H1 (cell line): ENCODE results near the gene FAM53A. TPM values are rescaled to one million over a fixed set of nuclear protein-coding genes. Genes with fewer than 3 reads are reported as not detected.

Source experiments
- CTCF ChIA-PET: fragments of 300-600 bp; sonication (Branson Sonifier 250); formaldehyde crosslinking; loops from one replicate; lab custom pipeline; 2021; ENCODE audit not compliant: partially characterized antibody; lab: Charles Lee
- POLR2A ChIA-PET: fragments of 300-600 bp; sonication (Branson Sonifier 250); formaldehyde crosslinking; loops from one replicate; lab custom pipeline; 2021; ENCODE audit warnings: inconsistent platforms; ENCODE audit not compliant: partially characterized antibody; lab: Charles Lee
- DNase-seq, 2 experiments: peaks; one replicate each; pipeline versions ENCODE4 v3.0.0 to v3.0.0-alpha.2; 2010 to 2022; ENCODE audit warnings: low spot score in 2 of 2, low read depth in 1 of 2, mixed read lengths in 1 of 2
- FAIRE-seq: peaks from 2 replicates; lab custom pipeline; 2011; peaks lifted over from hg19 to GRCh38; lab: Jason Lieb, UNC
- H2AFZ ChIP-seq: 2 replicates; pipeline ENCODE4 v1.8.1; 2012; ENCODE audit warnings: low read length, inconsistent platforms
- H2AK5ac ChIP-seq: 2 replicates; pipeline ENCODE4 v1.6.1; 2013; ENCODE audit warnings: low read depth, low read length
- H2BK120ac ChIP-seq: replicated peaks from 2 replicates; pipeline ENCODE3; 2013; ENCODE audit warnings: low read depth, low read length, inconsistent platforms
- H2BK12ac ChIP-seq: 2 replicates; pipeline ENCODE4 v1.6.1; 2013; ENCODE audit warnings: low read depth, low read length
- H2BK15ac ChIP-seq: 2 replicates; pipeline ENCODE4 v1.6.1; 2013; ENCODE audit warnings: low read length
- H2BK20ac ChIP-seq: 2 replicates; pipeline ENCODE4 v1.6.1; 2013; ENCODE audit warnings: low read length
- H2BK5ac ChIP-seq: 2 replicates; pipeline ENCODE4 v1.6.1; 2013; ENCODE audit warnings: low read depth, low read length
- H3K14ac ChIP-seq: 2 replicates; pipeline ENCODE4 v1.6.1; 2013; ENCODE audit warnings: inconsistent platforms; ENCODE audit not compliant: insufficient read length
- H3K18ac ChIP-seq: 2 replicates; pipeline ENCODE4 v1.6.1; 2013; ENCODE audit warnings: low read length; ENCODE audit errors: extremely low read depth
- H3K23ac ChIP-seq: 2 replicates; pipeline ENCODE4 v1.6.1; 2013; ENCODE audit warnings: inconsistent platforms; ENCODE audit not compliant: insufficient read length
- H3K23me2 ChIP-seq: 2 replicates; pipeline ENCODE4 v1.6.1; 2013; ENCODE audit warnings: low read depth, low read length
- H3K27ac ChIP-seq: 2 replicates; pipeline ENCODE4 v1.6.1; 2011; ENCODE audit warnings: low read depth, low read length, inconsistent platforms
- H3K27me3 ChIP-seq, 4 experiments: replicated peaks in 1 of 4; 1 replicate in 1 of 4; 2 replicates in 3 of 4; pipeline versions ENCODE4 v1.6.1 to v1.8.1; 2011 to 2013; ENCODE audit warnings: low read length in 3 of 4, mild to moderate bottlenecking in 3 of 4, inconsistent platforms in 2 of 4, mixed read lengths in 2 of 4, moderate library complexity in 1 of 4; ENCODE audit not compliant: control insufficient read depth in 3 of 4, insufficient read depth in 3 of 4; ENCODE audit errors: extremely low read depth in 1 of 4
- H3K36me3 ChIP-seq, 4 experiments: 2 replicates each; pipeline versions ENCODE4 v1.6.1 to v1.8.1; 2011 to 2013; ENCODE audit warnings: mild to moderate bottlenecking in 4 of 4, low read length in 3 of 4, moderate library complexity in 2 of 4, control low read depth in 1 of 4, inconsistent platforms in 1 of 4; ENCODE audit not compliant: insufficient read depth in 4 of 4, control insufficient read depth in 2 of 4
- H3K4ac ChIP-seq: replicated peaks from 2 replicates; pipeline ENCODE3; 2013; ENCODE audit warnings: low read length, low read depth, mixed read lengths, inconsistent platforms; ENCODE audit not compliant: insufficient read length
- H3K4me1 ChIP-seq, 4 experiments: replicated peaks in 1 of 4; 1 replicate in 1 of 4; 2 replicates in 3 of 4; pipeline versions ENCODE4 v1.6.1 to v1.8.1; 2011 to 2013; ENCODE audit warnings: low read length in 3 of 4, inconsistent platforms in 2 of 4, mixed read lengths in 1 of 4; ENCODE audit not compliant: insufficient read depth in 4 of 4, control insufficient read depth in 3 of 4
- H3K4me2 ChIP-seq, 2 experiments: 2 replicates each; pipeline versions ENCODE4 v1.6.1 to v1.8.1; 2011 to 2013; ENCODE audit warnings: low read depth in 2 of 2, low read length in 2 of 2, control low read depth in 1 of 2, inconsistent platforms in 1 of 2, mild to moderate bottlenecking in 1 of 2; ENCODE audit not compliant: insufficient read depth in 1 of 2
- H3K4me3 ChIP-seq, 4 experiments: fragments of 200-600, 300-600 bp in 1 of 4; sonication (generic), shearing (Covaris generic), sonication (Bioruptor Twin) in 1 of 4; 2 replicates each; pipeline versions ENCODE4 v1.5.1 to v1.8.1; 2011 to 2016; ENCODE audit warnings: low read length in 4 of 4, low read depth in 3 of 4, control low read depth in 2 of 4, inconsistent platforms in 2 of 4, mild to moderate bottlenecking in 2 of 4, mixed read lengths in 1 of 4, moderate library complexity in 1 of 4; ENCODE audit not compliant: insufficient read depth in 2 of 4; ENCODE audit errors: extremely low read depth in 1 of 4
- H3K56ac ChIP-seq: replicated peaks from 2 replicates; pipeline ENCODE3; 2013; ENCODE audit warnings: low read depth, mild to moderate bottlenecking, mixed read lengths, low read length, inconsistent platforms; ENCODE audit not compliant: insufficient read length
- H3K79me1 ChIP-seq: 2 replicates; pipeline ENCODE4 v1.6.1; 2013; ENCODE audit warnings: low read depth, low read length, control low read depth
- H3K79me2 ChIP-seq, 2 experiments: 2 replicates each; pipeline versions ENCODE4 v1.6.1 to v1.8.1; 2012 to 2013; ENCODE audit warnings: low read length in 2 of 2, mild to moderate bottlenecking in 2 of 2, inconsistent platforms in 1 of 2; ENCODE audit not compliant: insufficient read depth in 2 of 2, control insufficient read depth in 1 of 2
- H3K9ac ChIP-seq, 4 experiments: replicated peaks in 1 of 4; 1 replicate in 1 of 4; 2 replicates in 3 of 4; pipeline versions ENCODE4 v1.6.1 to v1.8.1; 2011 to 2013; ENCODE audit warnings: low read depth in 3 of 4, low read length in 3 of 4, control low read depth in 2 of 4, mild to moderate bottlenecking in 2 of 4, moderate library complexity in 2 of 4, inconsistent platforms in 1 of 4; ENCODE audit errors: extremely low read depth in 1 of 4
- H3K9me3 ChIP-seq, 2 experiments: 2 replicates each; pipeline versions ENCODE4 v1.6.1 to v1.8.1; 2012 to 2013; ENCODE audit warnings: mild to moderate bottlenecking in 2 of 2, moderate library complexity in 2 of 2, control low read depth in 1 of 2, inconsistent platforms in 1 of 2, low read depth in 1 of 2, low read length in 1 of 2, mixed read lengths in 1 of 2; ENCODE audit not compliant: insufficient read depth in 2 of 2
- H4K20me1 ChIP-seq, 2 experiments: replicated peaks in 1 of 2; 2 replicates each; pipeline versions ENCODE3 to v1.8.1; 2011 to 2013; ENCODE audit warnings: inconsistent platforms in 2 of 2, low read length in 2 of 2, mild to moderate bottlenecking in 1 of 2; ENCODE audit not compliant: insufficient read depth in 2 of 2, control insufficient read depth in 1 of 2
- H4K5ac ChIP-seq: 2 replicates; pipeline ENCODE4 v1.6.1; 2013; ENCODE audit warnings: low read length, low read depth, mixed read lengths, inconsistent platforms; ENCODE audit not compliant: insufficient read length
- H4K8ac ChIP-seq: 2 replicates; pipeline ENCODE4 v1.8.0; 2013; ENCODE audit warnings: mild to moderate bottlenecking, moderate library complexity, low read length, inconsistent platforms; ENCODE audit not compliant: insufficient read depth; ENCODE audit errors: extremely low read depth
- H4K91ac ChIP-seq: replicated peaks from 2 replicates; pipeline ENCODE3; 2013; ENCODE audit warnings: low read length, mixed read lengths, inconsistent platforms; ENCODE audit not compliant: insufficient read length
- BACH1 ChIP-seq: IDR thresholded peaks from 2 replicates; pipeline ENCODE4 v1.6.1; 2012; ENCODE audit warnings: low read length, improper control_type of control experiment
- CBX5 ChIP-seq: fragments of 300-800, 300-1000 bp; sonication (generic); IDR thresholded peaks from 2 replicates; pipeline ENCODE4 v1.7.1; 2016; ENCODE audit warnings: antibody characterized with exemption, low read length, low read depth
- NRF1 ChIP-seq: IDR thresholded peaks from 2 replicates; pipeline ENCODE4 v1.6.1; 2011; ENCODE audit warnings: mild to moderate bottlenecking, low read depth, low read length, improper control_type of control experiment
- RAD21 ChIP-seq, 2 experiments: IDR thresholded peaks in 1 of 2; conservative IDR thresholded peaks in 1 of 2; 2 replicates each; pipeline ENCODE4 v1.6.1; 2011; ENCODE audit warnings: low read depth in 2 of 2, low read length in 2 of 2, improper control_type of control experiment in 1 of 2, inconsistent platforms in 1 of 2, mild to moderate bottlenecking in 1 of 2, moderate library complexity in 1 of 2
- RNF2 ChIP-seq: fragments of 200-900, 300-1000 bp; sonication (generic); IDR thresholded peaks from 2 replicates; pipeline ENCODE4 v1.7.1; 2016; ENCODE audit warnings: borderline replicate concordance, low read depth, mild to moderate bottlenecking, antibody characterized with exemption, low read length; ENCODE audit not compliant: poor library complexity, severe bottlenecking; ENCODE audit errors: missing control alignments
- RXRA ChIP-seq: IDR thresholded peaks from 2 replicates; pipeline ENCODE4 v1.6.1; 2011; ENCODE audit warnings: low read depth, mild to moderate bottlenecking, low read length, moderate library complexity; ENCODE audit not compliant: insufficient read depth
- SP1 ChIP-seq: IDR thresholded peaks from 2 replicates; pipeline ENCODE4 v1.6.1; 2011; ENCODE audit warnings: low read depth, low read length
- TAF7 ChIP-seq: optimal IDR thresholded peaks from 2 replicates; pipeline ENCODE3; 2011; ENCODE audit warnings: low read depth, mild to moderate bottlenecking, inconsistent platforms, low read length, moderate library complexity, borderline replicate concordance
- TEAD4 ChIP-seq: IDR thresholded peaks from 2 replicates; pipeline ENCODE4 v1.6.1; 2012; ENCODE audit warnings: low read depth, low read length, inconsistent platforms, mixed read lengths
- ZNF274 ChIP-seq: IDR thresholded peaks from 2 replicates; pipeline ENCODE4 v1.7.0; 2012; ENCODE audit warnings: low read length, borderline replicate concordance; ENCODE audit errors: extremely low read depth
- WGBS, 2 experiments: shearing (Covaris generic) in 1 of 2; methylation state at CpG; one replicate each; pipeline versions ENCODE4 v1.1.6 to v1.1.7; 2013 to 2015; ENCODE audit warnings: low lambda C conversion rate in 2 of 2, mixed read lengths in 2 of 2, inconsistent platforms in 1 of 2, low coverage in 1 of 2, missing lambda C conversion rate in 1 of 2; ENCODE audit not compliant: insufficient replicate concordance in 2 of 2, insufficient coverage in 1 of 2, insufficient read length in 1 of 2; ENCODE audit errors: extremely low coverage in 1 of 2, missing lambda C conversion rate in 1 of 2; 5-methylcytosine and 5-hydroxymethylcytosine counted together
- polyA plus RNA-seq, 7 experiments: library from polyadenylated mRNA; depleted of rRNA in 3 of 7; stranded (reverse) in 5 of 7; unstranded in 2 of 7; fragments of >200 nt in 5 of 7; fragments of 200-250 nt in 2 of 7; gene quantifications; 1 replicate in 5 of 7; 2 replicates in 1 of 7; 4 replicates in 1 of 7; pipeline versions ENCODE4 v1.2.1 to v1.2.3, GENCODE V29; 2011 to 2013; ENCODE audit warnings: missing spikeins in 2 of 7, mixed read lengths in 2 of 7
- total RNA-seq: library from RNA; stranded (reverse); fragmentation: NEBNext Ultra II Directional; extraction: Animal tissue kit (Norgen Biotek cat#: 25700); gene quantifications from 2 replicates; pipeline ENCODE4 v1.2.1, GENCODE V29; 2021

FAM53A gene
- total and polyA plus RNA-seq, 2 of the 8 experiments (the other 6 are each of a cell fraction or from before 2014, with no cell fraction given), result 1.9 to 2.0 TPM

DNA sequence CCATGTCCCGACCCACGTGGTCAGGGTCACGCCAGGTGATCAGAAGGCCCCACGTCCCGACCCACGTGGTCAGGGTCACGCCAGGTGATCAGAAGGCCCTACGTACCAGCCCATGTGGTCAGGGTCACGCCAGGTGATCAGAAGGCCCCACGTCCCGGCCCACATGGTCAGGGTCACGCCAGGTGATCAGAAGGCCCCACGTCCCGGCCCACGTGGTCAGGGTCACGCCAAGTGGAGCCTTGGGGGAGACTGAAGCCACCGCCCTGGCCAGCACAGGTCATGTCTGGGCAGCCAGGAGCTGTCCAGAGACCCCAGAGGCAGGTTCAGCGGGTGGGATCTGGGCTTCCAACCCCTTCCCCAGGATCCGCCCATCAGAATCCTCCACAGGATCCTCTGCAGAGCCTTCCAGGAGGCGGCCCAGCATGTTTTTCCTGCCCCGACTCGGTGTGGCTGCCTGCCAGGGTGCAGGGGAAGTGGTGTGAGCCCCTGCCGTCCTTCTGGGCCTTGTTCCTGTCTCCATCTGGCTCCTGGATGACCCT lies 58.4 kb downstream of the FAM53A start:
- no peak overlapping the region for H2AFZ ChIP-seq
- POLR2A ChIA-PET, result no interaction called here
- TF ChIP-seq ZNF274 (no peak), BACH1 (no peak), TEAD4 (no peak), NRF1 (no peak), TAF7 (no peak), CBX5 (no peak), RNF2 (no peak), RXRA (no peak), SP1 (no peak), RAD21 (IDR thresholded peaks at IDR 0.05 in 1 of 2, conservative IDR thresholded peaks at IDR 0.05 in 1 of 2; ENCODE audit: low read depth in 2 of 2, low read length in 2 of 2) (no peak)
- no peak overlapping the region for H3K4me2 ChIP-seq
- DNase-seq (no peak), FAIRE-seq (no peak)
- no peaks in the 10 kb centered on the region for H3K4me1 ChIP-seq
- H3K36me3 ChIP-seq, result no peaks in the 10 kb centered on the region
- H2BK15ac ChIP-seq, result no peak overlapping the region
- H3K14ac ChIP-seq, result no peak overlapping the region
- no peak overlapping the region for H2BK20ac ChIP-seq
- H4K5ac ChIP-seq, result no peak overlapping the region
- CTCF ChIA-PET, result no interaction called here
- H3K56ac ChIP-seq, result no peak overlapping the region
- no peak overlapping the region for H3K9ac ChIP-seq
- H2BK120ac ChIP-seq, result no peak overlapping the region
- H2AK5ac ChIP-seq, result no peak overlapping the region
- H2BK12ac ChIP-seq, result no peak overlapping the region
- H3K4me3 ChIP-seq, result no peak overlapping the region
- no peak overlapping the region for H4K8ac ChIP-seq
- no peak overlapping the region for H3K27ac ChIP-seq
- no peaks in the 10 kb centered on the region for H3K79me1 ChIP-seq
- WGBS, 2 experiments, result 71% methylated on average over 7 of the region's 23 CpGs; no CpG with 5 or more reads in 1 of the 2 experiments
- H3K18ac ChIP-seq, result no peak overlapping the region
- no peak overlapping the region for H3K4ac ChIP-seq
- no peak overlapping the region for H2BK5ac ChIP-seq
- no peak overlapping the region for H3K23ac ChIP-seq
- no peaks in the 10 kb centered on the region for H3K23me2 ChIP-seq
- no peaks in the 10 kb centered on the region for H4K20me1 ChIP-seq
- H3K79me2 ChIP-seq, result no peaks in the 10 kb centered on the region
- H4K91ac ChIP-seq, result no peak overlapping the region
- no peaks in the 10 kb centered on the region for H3K27me3 ChIP-seq
- H3K9me3 ChIP-seq, result peaks cover 0 to 27% of the 10 kb centered on the region in 2 experiments; a peak in 2 of 4 replicates
